ENCODE results near the gene ANKS1B.
A peak's percentile ranks its signal among the peaks of the same experiment; 100 is the strongest.

ANKS1B gene

GRCh38 chr12:98740751-98741150 is 1244.0 kb downstream of the ANKS1B start:
- DNase-seq, result no peak

DNA sequence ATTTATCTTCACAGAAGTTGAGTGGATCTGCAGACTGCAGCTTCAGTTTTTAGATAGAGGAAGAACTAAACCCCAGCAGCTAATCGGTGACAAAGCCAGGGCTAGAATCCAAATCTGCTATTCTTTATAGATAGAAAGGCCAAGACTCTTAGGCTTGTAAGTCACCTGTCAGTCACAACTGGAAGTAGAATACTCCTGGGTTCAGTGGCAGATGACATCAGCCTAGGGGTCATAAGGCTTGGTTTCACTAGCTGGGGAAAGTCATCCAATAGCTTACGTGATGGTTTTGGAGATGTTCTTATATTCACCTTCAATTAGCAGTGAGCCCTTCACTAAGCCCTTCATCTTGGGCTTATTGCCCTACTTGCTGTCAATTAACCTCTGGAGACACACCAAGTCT is 1246.2 kb downstream of the ANKS1B start:
- DNase-seq, result no peak

DNA sequence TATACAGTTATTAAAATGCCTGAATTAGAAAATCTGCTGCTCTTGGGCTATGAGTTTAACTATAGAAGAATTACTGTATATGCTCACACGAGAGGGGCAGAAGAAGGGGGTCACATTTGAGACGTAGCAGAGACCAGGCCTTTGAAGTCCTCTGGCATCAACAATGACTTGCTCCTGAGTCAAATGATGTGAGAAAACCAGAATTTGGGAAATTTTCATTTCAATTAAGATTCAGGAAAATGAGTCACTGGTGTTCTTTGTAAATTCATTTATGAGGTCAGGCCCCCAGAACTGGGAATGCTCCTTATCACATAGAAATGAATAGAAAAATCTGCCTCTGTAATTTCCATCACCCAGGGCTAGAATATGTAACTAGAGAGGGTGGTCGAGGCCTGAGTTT is 1246.7 kb downstream of the ANKS1B start:
- DNase-seq, result no peak

- DNase-seq, result no peak
Measured at GRCh38 chr12:98737322-98737712, 1247.4 kb downstream of the ANKS1B start.

DNA sequence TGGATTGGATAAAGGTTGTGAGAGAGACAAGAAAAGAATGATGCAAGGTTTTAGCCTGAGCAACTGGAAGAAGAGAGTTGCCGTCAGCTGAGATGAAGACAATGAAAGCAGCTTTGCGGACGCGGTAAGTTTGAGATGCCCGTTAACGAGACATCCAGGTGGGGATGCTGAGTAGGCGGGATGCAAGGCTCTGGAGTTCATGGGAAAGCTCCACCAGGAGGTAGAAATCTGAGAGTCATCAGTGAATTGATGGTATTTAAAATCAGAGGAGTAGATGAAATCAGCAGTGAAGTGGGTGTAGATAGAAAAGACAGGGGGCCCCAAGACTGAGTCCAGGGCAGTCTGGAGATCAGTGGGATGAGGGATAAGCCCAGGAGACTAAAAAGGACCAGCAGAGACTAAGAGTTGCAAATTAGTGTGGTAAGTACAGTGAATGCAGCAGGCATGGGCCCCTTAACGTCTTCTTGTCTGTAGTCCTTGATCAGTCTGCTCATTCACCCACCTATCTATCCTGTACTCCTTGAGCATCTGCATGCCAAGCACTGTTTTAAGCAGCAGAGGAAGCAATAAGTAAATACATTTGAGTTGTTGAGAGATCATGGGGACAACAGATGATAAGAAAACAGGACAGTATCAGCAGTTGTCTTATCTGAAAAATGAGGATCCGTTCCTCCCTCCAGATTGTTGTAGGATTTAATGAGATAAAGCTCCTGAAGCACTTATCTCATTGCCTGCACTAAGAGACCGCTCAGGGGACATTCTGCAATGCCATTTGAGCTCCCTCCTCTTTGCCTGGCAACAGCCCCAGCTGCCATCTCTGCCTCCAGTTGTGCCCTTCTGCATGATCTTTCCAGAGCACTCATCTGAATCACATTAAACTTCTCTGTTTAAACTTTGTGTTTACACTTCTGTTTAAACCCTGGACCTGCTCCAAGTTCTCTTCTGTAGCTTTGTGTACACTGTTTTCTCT is 1248.1 kb downstream of the ANKS1B start:
- DNase-seq, result no peak

- DNase-seq, result no peak
Measured at GRCh38 chr12:98735821-98736220, 1248.9 kb downstream of the ANKS1B start.

DNA sequence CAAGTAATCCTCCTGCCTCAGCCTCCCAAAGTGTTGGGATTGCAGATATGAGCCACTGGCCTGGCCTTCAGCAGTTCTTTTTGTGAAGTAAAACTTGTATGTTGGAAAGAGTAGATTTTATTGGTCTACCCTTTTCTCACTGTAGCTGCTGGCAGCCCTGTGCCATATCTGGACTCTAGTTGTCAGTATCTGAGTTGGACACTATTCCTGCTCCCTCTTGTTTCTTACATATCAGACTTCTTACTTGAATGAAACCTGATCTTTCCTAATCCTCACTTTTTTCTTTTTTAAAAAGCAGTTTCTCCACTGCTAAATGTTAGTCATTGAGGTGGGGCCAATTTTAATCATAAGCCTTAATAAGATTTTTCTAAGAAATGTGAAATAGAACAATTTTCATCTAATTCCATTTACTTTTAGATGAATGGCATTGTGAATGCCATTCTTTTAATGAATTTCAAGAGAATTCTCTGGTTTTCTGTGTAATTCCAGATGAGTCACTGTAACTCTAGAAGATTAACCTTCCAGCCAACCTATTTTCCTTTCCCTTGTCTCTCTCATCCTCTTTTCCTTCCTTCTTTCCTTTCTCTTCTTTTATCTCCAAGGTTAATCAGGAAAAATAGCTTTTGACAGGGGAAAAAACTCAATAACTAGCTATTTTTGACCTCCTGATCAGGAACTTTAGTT is 1250.9 kb downstream of the ANKS1B start:
- no peak for DNase-seq

GRCh38 chr12:98730412-98730811 is 1254.3 kb downstream of the ANKS1B start:
- DNase-seq, result no peak

GRCh38 chr12:98727196-98727595 is 1257.5 kb downstream of the ANKS1B start:
- peak; percentile 83 for DNase-seq

DNA sequence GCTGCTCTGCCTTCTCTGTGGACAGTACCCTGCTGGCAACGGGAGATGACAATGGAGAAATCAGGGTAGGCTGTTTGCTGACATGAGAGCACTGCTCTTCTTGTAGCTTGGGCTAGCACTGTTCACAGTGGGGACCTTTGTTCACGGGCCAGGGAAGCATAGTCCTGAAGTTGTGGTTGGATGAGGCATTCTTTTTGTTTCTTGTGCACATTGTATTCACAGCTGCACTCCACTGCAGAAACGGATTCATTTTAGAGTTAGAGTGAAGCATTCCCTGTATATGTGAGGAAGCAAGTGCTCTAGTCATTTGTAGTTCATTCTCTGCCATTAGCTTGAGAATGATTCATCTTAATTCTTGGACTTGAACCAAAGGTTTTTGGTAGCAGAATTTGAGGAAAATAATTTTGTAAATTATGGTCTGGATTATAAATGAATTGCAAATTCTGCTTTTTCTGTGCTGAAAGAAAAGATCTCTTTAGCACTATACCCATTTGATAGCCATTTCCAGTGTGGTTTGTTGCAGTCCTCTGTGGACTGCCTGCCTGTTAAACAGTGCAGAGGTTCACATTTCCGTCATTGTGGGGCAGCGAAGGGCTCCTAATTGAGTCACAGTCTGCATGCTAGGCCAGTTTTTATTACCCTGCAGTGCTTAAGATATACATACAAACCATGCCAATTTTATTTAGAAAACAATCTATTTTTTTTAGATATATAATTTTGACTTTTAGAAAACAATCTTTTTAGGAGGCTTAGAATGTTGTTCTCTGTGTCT is 1259.1 kb downstream of the ANKS1B start:
- peak; percentile 47 for DNase-seq

DNA sequence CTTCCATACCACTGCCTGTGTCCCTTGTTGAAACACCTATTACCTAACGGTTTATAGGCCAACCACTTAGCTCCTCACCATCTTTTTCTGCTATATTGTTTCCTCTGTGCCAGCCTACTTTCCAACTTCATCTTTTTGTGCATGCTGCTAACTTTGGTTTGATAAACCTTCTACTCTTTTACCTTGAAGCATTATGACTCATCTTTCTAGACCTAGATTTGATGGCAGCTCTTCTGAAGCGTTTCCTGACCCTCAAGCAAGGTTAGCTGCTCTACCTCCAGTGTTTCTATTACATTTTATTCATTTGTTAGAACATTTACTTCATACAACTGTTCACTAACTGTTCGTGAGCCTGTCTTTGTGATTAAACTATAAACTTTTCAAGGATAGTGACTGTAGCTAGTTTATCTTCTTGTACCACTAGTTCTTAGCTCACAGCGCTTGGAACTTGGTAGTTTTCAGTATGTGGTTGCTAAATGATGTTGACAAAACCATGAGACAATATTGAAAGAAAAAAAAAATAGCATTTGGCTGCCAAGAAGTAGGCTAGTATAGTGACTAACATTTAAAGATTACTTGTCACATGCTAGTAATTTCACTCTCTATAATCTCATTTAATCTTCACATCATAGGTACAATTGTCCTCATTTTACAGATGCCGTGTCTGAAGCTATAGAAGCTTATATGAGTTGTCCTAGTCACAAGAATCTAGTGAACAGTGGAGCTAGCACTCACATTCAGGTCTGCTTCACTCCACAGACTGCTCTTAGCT is 1260.2 kb downstream of the ANKS1B start:
- no peak for DNase-seq

- no peak for DNase-seq
Measured at GRCh38 chr12:98721204-98721702, 1263.5 kb downstream of the ANKS1B start.

DNA sequence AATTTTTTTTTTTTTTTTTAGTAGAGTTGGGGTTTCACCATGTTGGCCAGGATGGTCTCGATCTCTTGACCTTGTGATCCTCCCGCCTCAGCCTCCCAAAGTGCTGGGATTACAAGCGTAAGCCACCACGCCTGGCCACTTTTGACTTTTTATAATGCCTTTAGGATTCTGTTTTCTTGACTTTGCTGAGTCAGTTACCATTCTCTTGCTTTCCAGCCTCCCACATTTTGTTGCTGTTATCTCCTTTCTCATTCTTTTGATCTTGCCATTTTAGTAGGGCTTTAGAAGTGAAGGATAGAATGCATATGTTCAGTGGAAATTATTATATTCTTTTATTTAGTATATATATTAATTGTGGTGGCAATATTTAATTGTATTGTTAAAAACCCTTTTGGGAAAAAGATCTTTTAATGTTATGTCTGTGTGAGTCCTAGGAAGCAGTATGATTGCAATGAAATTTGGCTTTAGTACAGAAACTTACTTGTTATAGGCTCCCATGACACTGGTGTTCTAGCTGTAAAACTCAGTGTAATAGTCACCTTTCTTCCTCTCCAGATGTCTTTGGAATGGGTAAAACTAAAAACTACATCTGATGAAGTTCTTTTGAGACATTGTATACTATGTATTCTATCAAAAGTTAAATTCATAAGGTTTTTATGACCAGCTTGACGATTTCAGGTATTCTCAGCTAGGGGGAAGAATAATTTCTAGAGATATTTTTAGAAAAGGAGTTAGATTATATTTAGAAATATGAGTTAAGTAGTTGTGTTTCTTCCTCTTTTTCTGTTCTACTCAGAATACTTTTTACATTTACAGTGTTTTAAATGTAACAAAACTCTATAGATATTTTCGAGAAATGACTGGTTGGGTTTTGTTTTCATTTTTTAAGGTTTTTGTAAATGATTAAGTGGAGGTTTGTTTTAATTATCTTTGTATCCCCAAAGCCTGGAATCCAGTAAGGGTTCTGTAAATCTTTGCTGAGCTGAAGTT is 1264.9 kb downstream of the ANKS1B start:
- peak; percentile 44 for DNase-seq

DNA sequence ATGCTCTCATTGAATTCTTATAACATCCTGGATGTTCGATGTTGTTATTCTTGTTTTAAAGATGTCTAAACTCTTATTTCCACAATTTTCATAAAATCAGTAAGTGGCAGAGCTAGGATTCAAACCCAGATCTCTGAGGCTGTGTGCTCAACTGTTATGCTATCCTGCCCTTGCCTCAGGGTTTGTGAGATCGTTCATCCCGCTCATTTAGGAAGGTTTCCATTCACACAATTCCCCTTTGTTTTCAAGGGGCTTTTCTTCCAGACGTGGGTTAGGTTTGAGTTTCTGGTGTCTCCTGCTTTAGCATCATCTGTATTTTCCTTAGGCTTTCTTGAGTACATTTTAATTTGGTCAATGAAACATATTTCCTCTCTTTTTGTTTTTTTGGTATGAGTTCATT is 1270.3 kb downstream of the ANKS1B start:
- DNase-seq, result no peak

DNA sequence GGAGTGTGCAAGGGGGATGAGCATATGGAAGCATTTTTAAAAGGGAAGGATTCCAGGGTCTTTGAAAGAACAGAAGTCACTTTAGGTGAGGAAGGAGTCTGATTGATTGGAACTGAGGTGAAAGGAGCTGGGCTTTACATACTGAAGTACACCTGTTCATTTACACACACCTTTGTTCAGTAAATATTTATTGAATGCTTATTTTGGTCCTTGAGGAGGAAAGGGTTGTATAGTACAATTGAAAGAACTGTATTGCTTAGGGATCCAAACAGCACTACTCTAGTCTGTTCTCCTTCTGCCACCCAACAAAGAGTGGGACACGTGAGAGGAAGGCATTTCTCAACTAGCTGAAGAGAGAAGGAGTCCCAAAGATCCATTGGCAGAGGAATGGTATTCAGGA is 1275.7 kb downstream of the ANKS1B start:
- DNase-seq, result no peak

- no peak for DNase-seq
Measured at GRCh38 chr12:98701166-98701565, 1283.6 kb downstream of the ANKS1B start.

DNA sequence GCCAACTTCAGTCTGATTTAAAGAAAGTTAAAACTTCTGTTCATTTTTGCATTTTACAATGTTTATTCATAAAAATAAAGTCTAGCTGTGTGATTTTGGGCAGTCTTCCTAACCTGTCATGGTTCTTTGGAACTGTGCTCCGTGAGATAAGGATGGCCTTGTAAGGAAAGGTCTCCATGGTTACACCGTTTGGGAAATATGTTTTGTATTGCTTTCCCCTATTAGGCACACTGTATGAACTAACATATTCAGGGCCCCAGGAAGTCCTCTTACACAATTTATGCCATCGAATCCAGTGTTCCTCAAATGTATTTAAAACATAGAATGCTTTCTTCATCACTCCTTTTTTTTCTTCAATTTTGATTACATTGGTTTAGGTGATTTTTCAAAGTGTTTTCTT is 1285.2 kb downstream of the ANKS1B start:
- DNase-seq, result peak; percentile 49

GRCh38 chr12:98698603-98699463 is 1285.9 kb downstream of the ANKS1B start:
- peak; percentile 72 for DNase-seq

- no peak for DNase-seq
Measured at GRCh38 chr12:98697209-98697608, 1287.5 kb downstream of the ANKS1B start.

- no peak for DNase-seq
Measured at GRCh38 chr12:98696036-98696646, 1288.6 kb downstream of the ANKS1B start.

Measured in MV-4-11 (cell line).